OCI-LY3 (cell line): ENCODE measurements around the gene BAIAP2L1.
"Not testable (repeated sequence)": the region's sequence is repeated elsewhere in the genome, so short reads cannot be mapped to it uniquely, and the experiment has no call there.

Experiments
- H2AFZ ChIP-seq: fragments of 200-600, 300-600 bp; shearing (Covaris generic); 2 replicates; pipeline ENCODE4 v1.6.0; 2014; ENCODE audit warnings: antibody characterized with exemption, low read depth, low read length
- H3K27ac ChIP-seq: fragments of 200-600, 300-600 bp; sonication (generic); 2 replicates; pipeline ENCODE4 v1.5.1; 2014; ENCODE audit warnings: mild to moderate bottlenecking, low read length, moderate library complexity, mixed read lengths
- H3K27me3 ChIP-seq: fragments of 200-600, 300-600 bp; sonication (generic); 2 replicates; pipeline ENCODE4 v1.6.1; 2014; ENCODE audit warnings: low read depth, low read length, mixed read lengths
- H3K36me3 ChIP-seq: fragments of 200-600, 300-600 bp; sonication (generic); replicated peaks from 2 replicates; pipeline ENCODE3; 2014; ENCODE audit warnings: low read depth, low read length, mixed read lengths
- H3K4me1 ChIP-seq: fragments of 300-600, 200-600 bp; sonication (generic); 2 replicates; pipeline ENCODE4 v1.6.1; 2014; ENCODE audit warnings: low read length, mixed read lengths
- H3K4me2 ChIP-seq: fragments of 200-600, 300-600 bp; sonication (generic); 2 replicates; pipeline ENCODE4 v1.6.1; 2014; ENCODE audit warnings: low read length, mixed read lengths
- H3K4me3 ChIP-seq: fragments of 300-600, 200-600 bp; sonication (generic); 2 replicates; pipeline ENCODE4 v1.5.1; 2014; ENCODE audit warnings: antibody characterized with exemption, mild to moderate bottlenecking, low read length, moderate library complexity
- H3K79me2 ChIP-seq: fragments of 300-600, 200-600 bp; shearing (Covaris generic); 2 replicates; pipeline ENCODE4 v1.6.1; 2014; ENCODE audit warnings: mild to moderate bottlenecking, low read length, mixed read lengths
- H3K9ac ChIP-seq: fragments of 300-600, 200-600 bp; shearing (Covaris generic); 2 replicates; pipeline ENCODE4 v1.6.0; 2014; ENCODE audit warnings: mild to moderate bottlenecking, low read length, moderate library complexity
- H3K9me3 ChIP-seq: fragments of 200-600, 300-600 bp; shearing (Covaris generic); 2 replicates; pipeline ENCODE4 v1.6.1; 2014; ENCODE audit warnings: low read length, mixed read lengths; ENCODE audit not compliant: insufficient read depth
- H4K20me1 ChIP-seq: fragments of 200-600, 300-600 bp; sonication (generic); 2 replicates; pipeline ENCODE4 v1.6.1; 2016; ENCODE audit warnings: low read length, mixed read lengths; ENCODE audit not compliant: insufficient read depth
- CTCF ChIP-seq: fragments of 200-600, 300-600 bp; sonication (generic); IDR thresholded peaks from 2 replicates; pipeline ENCODE4 v1.5.1; 2014; ENCODE audit warnings: antibody characterized with exemption, low read length, low read depth
- EZH2phosphoT487 ChIP-seq: fragments of 200-600 bp; shearing (Covaris generic); IDR thresholded peaks from 2 replicates; pipeline ENCODE4 v1.6.1; 2018; ENCODE audit warnings: antibody characterized with exemption, mixed run types, low read depth

Gene BAIAP2L1

GRCh38 chr7:98434087-98434486 is 33.2 kb upstream of the BAIAP2L1 start:
- H3K36me3 ChIP-seq, result no peaks in the 10 kb centered on the region
- H3K27me3 ChIP-seq, result no peaks in the 10 kb centered on the region
- no peak overlapping the region for H3K9ac ChIP-seq
- no peaks in the 10 kb centered on the region for H3K4me1 ChIP-seq
- H3K27ac ChIP-seq, result no peak overlapping the region
- H3K79me2 ChIP-seq, result no peaks in the 10 kb centered on the region
- no peaks in the 10 kb centered on the region for H4K20me1 ChIP-seq
- H3K4me3 ChIP-seq, result no peak overlapping the region
- H3K4me2 ChIP-seq, result no peak overlapping the region
- no peaks in the 10 kb centered on the region for H3K9me3 ChIP-seq
- TF ChIP-seq CTCF (no peak), EZH2phosphoT487 (no peak)
- no peak overlapping the region for H2AFZ ChIP-seq

GRCh38 chr7:98429799-98430198 is 28.9 kb upstream of the BAIAP2L1 start:
- Histone ChIP-seq H3K9ac (no peak overlapping the region), H3K79me2 (no peaks in the 10 kb centered on the region), H4K20me1 (no peaks in the 10 kb centered on the region), H3K4me3 (no peak overlapping the region), H3K36me3 (no peaks in the 10 kb centered on the region), H3K27ac (no peak overlapping the region), H3K9me3 (no peaks in the 10 kb centered on the region), H2AFZ (no peak overlapping the region), H3K27me3 (peaks cover 6% of the 10 kb centered on the region; the same call in 1 of the 2 replicates), H3K4me2 (no peak overlapping the region), H3K4me1 (no peaks in the 10 kb centered on the region)
- TF ChIP-seq EZH2phosphoT487 (no peak), CTCF (no peak)

DNA sequence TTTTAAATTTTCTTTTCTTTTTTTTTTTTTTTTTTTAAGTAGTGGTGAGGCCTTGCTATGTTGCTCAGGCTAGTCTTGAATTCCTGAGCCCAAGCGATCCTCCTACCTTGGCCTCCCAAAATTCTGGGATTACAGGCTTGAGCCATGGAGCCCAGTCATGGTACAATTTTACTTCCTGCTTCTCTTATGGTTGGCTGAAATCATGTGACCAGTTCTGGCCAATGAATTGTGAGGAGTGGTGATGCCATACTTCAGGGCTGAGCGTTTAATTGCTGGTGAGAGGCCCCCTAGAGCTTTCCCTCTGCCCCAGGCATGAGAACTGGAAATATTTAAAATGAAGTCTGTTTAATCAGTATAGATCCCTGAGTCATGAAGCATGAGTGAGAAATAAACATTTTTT is 22.2 kb upstream of the BAIAP2L1 start:
- H3K79me2 ChIP-seq, result no peaks in the 10 kb centered on the region
- no peak overlapping the region for H2AFZ ChIP-seq
- H3K9ac ChIP-seq, result no peak overlapping the region
- H3K36me3 ChIP-seq, result no peaks in the 10 kb centered on the region
- H3K27me3 ChIP-seq, result peaks cover 5% of the 10 kb centered on the region; the same call in 1 of the 2 replicates
- H3K4me2 ChIP-seq, result peak overlapping the region; percentile 5; the same call in 1 of the 2 replicates
- no peak overlapping the region for H3K4me3 ChIP-seq
- no peaks in the 10 kb centered on the region for H4K20me1 ChIP-seq
- no peaks in the 10 kb centered on the region for H3K9me3 ChIP-seq
- TF ChIP-seq EZH2phosphoT487 (no peak), CTCF (no peak)
- H3K27ac ChIP-seq, result no peak overlapping the region
- no peaks in the 10 kb centered on the region for H3K4me1 ChIP-seq

DNA sequence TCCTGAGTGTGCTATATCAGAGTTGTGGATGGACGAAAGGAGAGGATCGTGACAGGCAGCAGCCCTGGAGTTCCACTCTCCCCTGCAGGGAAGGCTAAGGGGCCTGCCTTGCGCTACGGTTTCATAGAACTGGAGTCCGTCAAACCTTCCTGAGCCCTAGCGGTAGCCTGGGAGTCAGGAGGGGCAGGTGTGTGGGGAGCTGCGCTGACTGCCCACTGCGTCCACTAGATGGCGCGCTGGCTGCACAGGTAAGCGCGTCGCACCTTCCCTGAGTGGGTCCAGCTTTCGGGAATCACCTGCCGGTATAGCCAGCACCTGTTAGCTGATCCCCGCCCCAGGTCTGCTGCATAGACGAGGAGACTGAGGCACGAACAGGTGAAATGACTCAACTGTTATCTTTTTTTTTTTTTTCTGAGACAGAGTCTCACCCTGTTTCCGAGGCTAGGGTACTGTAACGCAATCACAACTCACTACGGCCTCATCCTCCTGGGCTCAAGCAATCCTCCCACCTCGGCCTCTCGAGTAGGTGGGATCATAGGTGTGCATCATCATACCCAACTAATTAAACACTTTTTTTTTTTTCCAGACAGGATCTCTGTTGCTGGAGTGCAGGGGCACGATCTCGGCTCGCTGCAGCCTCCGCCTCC is 20.2 kb upstream of the BAIAP2L1 start:
- Histone ChIP-seq H3K36me3 (no peaks in the 10 kb centered on the region), H3K4me1 (no peaks in the 10 kb centered on the region), H4K20me1 (no peaks in the 10 kb centered on the region), H3K79me2 (no peaks in the 10 kb centered on the region), H3K9ac (no peak overlapping the region), H2AFZ (no peak overlapping the region), H3K27me3 (no peaks in the 10 kb centered on the region; the same call in 1 of the 2 replicates), H3K4me2 (0 out of 2 replicates have a peak overlapping the region, but pooled peaks have one; percentile 27), H3K4me3 (no peak overlapping the region), H3K9me3 (no peaks in the 10 kb centered on the region), H3K27ac (no peak overlapping the region)
- TF ChIP-seq EZH2phosphoT487 (no peak), CTCF (peak; percentile 95)

DNA sequence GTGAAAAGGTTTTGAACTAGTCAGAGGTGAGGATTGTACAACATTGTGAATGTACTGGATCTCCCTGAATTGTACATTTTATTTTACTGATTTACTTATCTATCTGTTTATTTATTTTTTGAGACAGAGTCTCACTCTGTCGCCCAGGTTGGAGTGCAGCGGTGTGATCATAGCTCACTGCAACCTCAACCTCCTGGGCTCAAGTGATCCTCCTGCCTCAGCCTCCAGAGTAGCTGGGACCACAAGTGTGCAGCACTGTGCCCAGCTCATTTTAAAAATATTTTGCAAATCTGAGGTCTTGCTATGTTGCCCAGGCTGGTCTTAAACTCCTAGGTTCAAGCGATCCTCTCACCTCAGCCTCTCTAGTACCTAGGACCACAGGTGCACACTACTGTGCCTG is 19.1 kb upstream of the BAIAP2L1 start:
- H4K20me1 ChIP-seq, H3K9ac ChIP-seq, H2AFZ ChIP-seq, H3K36me3 ChIP-seq, H3K27ac ChIP-seq, H3K4me1 ChIP-seq, H3K4me2 ChIP-seq, H3K9me3 ChIP-seq, H3K79me2 ChIP-seq, H3K27me3 ChIP-seq, H3K4me3 ChIP-seq: not testable (repeated sequence)

DNA sequence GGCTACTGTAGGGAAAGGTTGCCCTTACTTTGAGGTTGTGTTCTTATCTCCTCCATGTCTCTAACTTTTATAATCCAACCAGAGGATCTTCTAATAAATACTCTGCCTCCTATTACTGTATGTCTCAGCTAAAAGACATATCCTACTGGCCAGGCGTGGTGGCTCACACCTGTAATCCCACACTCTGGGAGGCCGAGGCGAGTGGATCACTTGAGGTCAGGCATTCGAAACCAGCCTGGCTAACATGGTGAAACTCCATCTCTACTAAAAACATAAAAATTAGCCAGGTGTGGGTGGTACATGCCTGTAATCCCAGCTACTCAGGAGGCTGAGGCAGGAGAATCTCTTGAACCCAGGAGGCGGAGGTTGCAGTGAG is 18.4 kb upstream of the BAIAP2L1 start:
- H3K4me2 ChIP-seq, H4K20me1 ChIP-seq, H3K4me1 ChIP-seq, H3K27ac ChIP-seq, H3K9me3 ChIP-seq, H3K79me2 ChIP-seq, H3K27me3 ChIP-seq, H2AFZ ChIP-seq, H3K9ac ChIP-seq, H3K36me3 ChIP-seq, H3K4me3 ChIP-seq: not testable (repeated sequence)
